Glutamatergic neuron (in vitro differentiated cells): ENCODE results near the gene CDKN2B-AS1. TPM values are rescaled to one million over a fixed set of nuclear protein-coding genes. Genes with fewer than 3 reads are reported as not detected.

Source experiments
- DNase-seq: peaks from one replicate; pipeline ENCODE4 v3.0.0; 2022
- H3K27ac Mint-ChIP-seq: one replicate; pipeline ENCODE4 v1.8.0; 2020; ENCODE audit warnings: mild to moderate bottlenecking, mixed read lengths, inconsistent platforms; ENCODE audit not compliant: unreplicated experiment
- H3K27me3 Mint-ChIP-seq: one replicate; pipeline ENCODE4 v1.8.0; 2020; ENCODE audit warnings: mild to moderate bottlenecking, moderate library complexity, mixed read lengths, inconsistent platforms; ENCODE audit not compliant: unreplicated experiment
- H3K36me3 Mint-ChIP-seq: one replicate; pipeline ENCODE4 v1.8.0; 2020; ENCODE audit warnings: mild to moderate bottlenecking, mixed read lengths, inconsistent platforms; ENCODE audit not compliant: unreplicated experiment
- H3K4me1 Mint-ChIP-seq: one replicate; pipeline ENCODE4 v1.8.0; 2020; ENCODE audit warnings: mild to moderate bottlenecking, low read depth, mixed read lengths, inconsistent platforms; ENCODE audit not compliant: unreplicated experiment
- H3K4me3 Mint-ChIP-seq: one replicate; pipeline ENCODE4 v1.8.0; 2020; ENCODE audit warnings: mild to moderate bottlenecking, mixed read lengths, inconsistent platforms; ENCODE audit not compliant: unreplicated experiment
- H3K9me3 Mint-ChIP-seq: one replicate; pipeline ENCODE4 v1.8.0; 2020; ENCODE audit warnings: mild to moderate bottlenecking, moderate library complexity, mixed read lengths, inconsistent platforms; ENCODE audit not compliant: unreplicated experiment
- CTCF ChIP-seq: fragments of 200-600 bp; sonication (generic); IDR thresholded peaks from one replicate; pipeline ENCODE4 v1.5.0; 2021; ENCODE audit not compliant: partially characterized antibody, unreplicated experiment
- total RNA-seq: library from RNA; stranded (reverse); fragmentation: NEBNext Ultra II Directional; extraction: Animal tissue kit (Norgen Biotek cat#: 25700); gene quantifications from one replicate; pipeline ENCODE4 v1.2.1, GENCODE V29; 2021; ENCODE audit not compliant: unreplicated experiment

The CDKN2B-AS1 gene
- total RNA-seq, 1 donor from 2014 or later: not detected

- no peak overlapping the region for H3K27ac Mint-ChIP-seq
- TF ChIP-seq CTCF: no peak
- no peaks in the 10 kb centered on the region for H3K27me3 Mint-ChIP-seq
- H3K4me1 Mint-ChIP-seq: no peaks in the 10 kb centered on the region
- no peak for DNase-seq
- H3K9me3 Mint-ChIP-seq: no peaks in the 10 kb centered on the region
- no peak overlapping the region for H3K4me3 Mint-ChIP-seq
- no peaks in the 10 kb centered on the region for H3K36me3 Mint-ChIP-seq
Measured at GRCh38 chr9:22103685-22104575, 109.3 kb downstream of the CDKN2B-AS1 start.

- Mint-ChIP-seq H3K4me1 (no peaks in the 10 kb centered on the region), H3K9me3 (no peaks in the 10 kb centered on the region), H3K27me3 (no peaks in the 10 kb centered on the region), H3K36me3 (no peaks in the 10 kb centered on the region), H3K27ac (no peak overlapping the region), H3K4me3 (no peak overlapping the region)
- no peak for TF ChIP-seq CTCF
- DNase-seq: no peak
Measured at GRCh38 chr9:22105005-22105722, 110.6 kb downstream of the CDKN2B-AS1 start.

GRCh38 chr9:22107202-22108045 lies 112.8 kb downstream of the CDKN2B-AS1 start:
- H3K4me3 Mint-ChIP-seq: no peak overlapping the region
- H3K4me1 Mint-ChIP-seq: no peaks in the 10 kb centered on the region
- DNase-seq: no peak
- H3K27ac Mint-ChIP-seq: no peak overlapping the region
- H3K36me3 Mint-ChIP-seq: no peaks in the 10 kb centered on the region
- no peaks in the 10 kb centered on the region for H3K9me3 Mint-ChIP-seq
- H3K27me3 Mint-ChIP-seq: no peaks in the 10 kb centered on the region
- TF ChIP-seq CTCF: no peak

GRCh38 chr9:22108581-22109370 lies 114.2 kb downstream of the CDKN2B-AS1 start:
- Mint-ChIP-seq H3K9me3 (no peaks in the 10 kb centered on the region), H3K36me3 (no peaks in the 10 kb centered on the region), H3K27ac (no peak overlapping the region), H3K27me3 (no peaks in the 10 kb centered on the region), H3K4me1 (no peaks in the 10 kb centered on the region), H3K4me3 (no peak overlapping the region)
- no peak for TF ChIP-seq CTCF
- no peak for DNase-seq
